GM18870 (cell line): ENCODE results near the gene OR10R2.
"Not testable (repeated sequence)": the region's sequence is repeated elsewhere in the genome, so short reads cannot be mapped to it uniquely, and the experiment has no call there.

Experiments
- ATAC-seq: cut with Tn5 transposase; IDR thresholded peaks from one replicate; pipeline ENCODE4 v1.9.1; 2021; ENCODE audit warnings: moderate library complexity; ENCODE audit not compliant: unreplicated experiment

OR10R2 gene

GRCh38 chr1:158471920-158472319 lies at the start of gene OR10R2:
Gene OR10R2 (plus strand): TSS chr1:158472220. CDS start chr1:158472326, 106 bp downstream.
- ATAC-seq = no peak

- ATAC-seq = no peak
These were observed 47.0 kb upstream of the OR10R2 start for GRCh38 chr1:158425027-158425426.

- no peak for ATAC-seq
These were observed 45.9 kb upstream of the OR10R2 start, which contains the start of gene OR10K2 for GRCh38 chr1:158426137-158426536. Gene OR10K2 (minus strand): TSS chr1:158426237. CDS start chr1:158420866, 5,371 bp downstream.

- ATAC-seq = not testable (repeated sequence)
These were observed 41.9 kb upstream of the OR10R2 start for GRCh38 chr1:158430163-158430562.

- ATAC-seq = no peak
These were observed 37.3 kb upstream of the OR10R2 start for GRCh38 chr1:158434741-158435140.

- ATAC-seq = no peak
These were observed 26.6 kb upstream of the OR10R2 start for GRCh38 chr1:158445376-158445775.

- no peak for ATAC-seq
These were observed 17.5 kb upstream of the OR10R2 start for GRCh38 chr1:158454537-158454936.

GRCh38 chr1:158457246-158457645 lies 14.8 kb upstream of the OR10R2 start:
- ATAC-seq = no peak

GRCh38 chr1:158458263-158458662 lies 13.8 kb upstream of the OR10R2 start:
- ATAC-seq = no peak

- no peak for ATAC-seq
These were observed 10.5 kb upstream of the OR10R2 start, which contains the start of gene OR10K1 for GRCh38 chr1:158461534-158461933. Gene OR10K1 (plus strand): TSS chr1:158461834. CDS start chr1:158465562, 3,728 bp downstream.

GRCh38 chr1:158485455-158485854 lies 13.4 kb downstream of the OR10R2 start:
- ATAC-seq = no peak

- ATAC-seq = no peak
These were observed 19.3 kb downstream of the OR10R2 start for GRCh38 chr1:158491316-158491715.

GRCh38 chr1:158493054-158493453 lies 21.0 kb downstream of the OR10R2 start:
- no peak for ATAC-seq

- ATAC-seq = no peak
These were observed 22.8 kb downstream of the OR10R2 start for GRCh38 chr1:158494796-158495195.

GRCh38 chr1:158496374-158496773 lies 24.4 kb downstream of the OR10R2 start:
- ATAC-seq = no peak

- ATAC-seq = no peak
These were observed 34.5 kb downstream of the OR10R2 start for GRCh38 chr1:158506369-158506987.

GRCh38 chr1:158507511-158507910 lies 35.5 kb downstream of the OR10R2 start:
- ATAC-seq = no peak

GRCh38 chr1:158509471-158510156 lies 37.6 kb downstream of the OR10R2 start:
- ATAC-seq = no peak

GRCh38 chr1:158516966-158517365 lies 44.9 kb downstream of the OR10R2 start:
- ATAC-seq = no peak

- no peak for ATAC-seq
These were observed 48.0 kb downstream of the OR10R2 start for GRCh38 chr1:158520021-158520420.

GRCh38 chr1:158520955-158521665 lies 49.1 kb downstream of the OR10R2 start:
- no peak for ATAC-seq

GRCh38 chr1:158521666-158522058 lies 49.6 kb downstream of the OR10R2 start:
- ATAC-seq = no peak
